Chondrocyte (in vitro differentiated cells): ENCODE measurements around the gene BRICD5. TPM values are rescaled to one million over a fixed set of nuclear protein-coding genes. Genes with fewer than 3 reads are reported as not detected.

ENCODE experiments used
- DNase-seq: peaks from one replicate; pipeline ENCODE4 v3.0.0; 2021; ENCODE audit warnings: mixed read lengths, low spot score
- H3K27ac Mint-ChIP-seq: one replicate; pipeline ENCODE4 v1.8.0; 2021; ENCODE audit warnings: mild to moderate bottlenecking, moderate library complexity, mixed read lengths; ENCODE audit not compliant: unreplicated experiment
- H3K27me3 Mint-ChIP-seq: 2 replicates; pipeline ENCODE4 v1.8.0; 2021; ENCODE audit warnings: low read depth, mixed read lengths
- H3K36me3 Mint-ChIP-seq: 2 replicates; pipeline ENCODE4 v1.8.0; 2021; ENCODE audit warnings: low read depth, mixed read lengths
- H3K4me1 Mint-ChIP-seq: 2 replicates; pipeline ENCODE4 v1.8.0; 2021; ENCODE audit warnings: low read depth, mild to moderate bottlenecking, mixed read lengths
- H3K4me3 Mint-ChIP-seq: one replicate; pipeline ENCODE4 v1.8.0; 2021; ENCODE audit warnings: mild to moderate bottlenecking, moderate library complexity, mixed read lengths; ENCODE audit not compliant: unreplicated experiment
- H3K9me3 Mint-ChIP-seq: 2 replicates; pipeline ENCODE4 v1.8.0; 2021; ENCODE audit warnings: low read depth, mixed read lengths
- CTCF ChIP-seq: fragments of 200-600 bp; sonication (generic); IDR thresholded peaks from 2 replicates; pipeline ENCODE4 v1.5.0; 2021; ENCODE audit warnings: antibody characterized with exemption, mild to moderate bottlenecking, moderate library complexity
- total RNA-seq: library from RNA; stranded (reverse); gene quantifications from 3 replicates; pipeline ENCODE4 v1.2.1, GENCODE V29; 2021

BRICD5 gene
- total RNA-seq, 1 donor from 2014 or later, result 5.4 TPM

- no peaks in the 10 kb centered on the region for H3K9me3 Mint-ChIP-seq
- no peaks in the 10 kb centered on the region for H3K27me3 Mint-ChIP-seq
- no peak overlapping the region for H3K4me3 Mint-ChIP-seq
- peaks cover 11% of the 10 kb centered on the region for H3K36me3 Mint-ChIP-seq
- H3K27ac Mint-ChIP-seq, result no peak overlapping the region
- no peak for TF ChIP-seq CTCF
- peaks cover 11% of the 10 kb centered on the region for H3K4me1 Mint-ChIP-seq
- no peak for DNase-seq
These were observed 19.1 kb upstream of the BRICD5 start for GRCh38 chr16:2229632-2230250.

GRCh38 chr16:2229091-2229490 lies 18.4 kb upstream of the BRICD5 start:
- no peak for TF ChIP-seq CTCF
- Mint-ChIP-seq H3K27me3 (no peaks in the 10 kb centered on the region), H3K27ac (no peak overlapping the region), H3K36me3 (peaks cover 11% of the 10 kb centered on the region), H3K4me1 (peaks cover 17% of the 10 kb centered on the region), H3K4me3 (no peak overlapping the region), H3K9me3 (no peaks in the 10 kb centered on the region)
- no peak for DNase-seq

GRCh38 chr16:2228161-2228824 lies 17.6 kb upstream of the BRICD5 start:
- H3K4me3 Mint-ChIP-seq, result no peak overlapping the region
- TF ChIP-seq CTCF, result no peak
- no peaks in the 10 kb centered on the region for H3K9me3 Mint-ChIP-seq
- no peak overlapping the region for H3K27ac Mint-ChIP-seq
- no peaks in the 10 kb centered on the region for H3K27me3 Mint-ChIP-seq
- peaks cover 18% of the 10 kb centered on the region for H3K4me1 Mint-ChIP-seq
- H3K36me3 Mint-ChIP-seq, result peaks cover 8% of the 10 kb centered on the region
- DNase-seq, result no peak

- Mint-ChIP-seq H3K27ac (peak overlapping the region; percentile 38), H3K36me3 (peaks cover 7% of the 10 kb centered on the region), H3K4me1 (peaks cover 18% of the 10 kb centered on the region), H3K4me3 (no peak overlapping the region), H3K9me3 (no peaks in the 10 kb centered on the region), H3K27me3 (no peaks in the 10 kb centered on the region)
- no peak for DNase-seq
- no peak for TF ChIP-seq CTCF
These were observed 16.3 kb upstream of the BRICD5 start for GRCh38 chr16:2226918-2227317.

- TF ChIP-seq CTCF, result no peak
- Mint-ChIP-seq H3K4me3 (peak overlapping the region; percentile 12), H3K4me1 (peaks cover 18% of the 10 kb centered on the region), H3K9me3 (no peaks in the 10 kb centered on the region), H3K27me3 (no peaks in the 10 kb centered on the region), H3K27ac (peak overlapping the region; percentile 5), H3K36me3 (peaks cover 5% of the 10 kb centered on the region)
- DNase-seq, result no peak
These were observed 15.7 kb upstream of the BRICD5 start for GRCh38 chr16:2226245-2226793.
